NCI-H526 treated with DMSO at 0.1 percent for 48 hours (cell line): ENCODE data around the gene SETD1A.
"Not testable (repeated sequence)": the region's sequence is repeated elsewhere in the genome, so short reads cannot be mapped to it uniquely, and the experiment has no call there.

Experiments
- DNase-seq: peaks from one replicate; lab custom pipeline; 2025; lab: John Stamatoyannopoulos, UW

The SETD1A gene

GRCh38 chr16:30998852-30999761 lies 41.6 kb downstream of the SETD1A start:
- no peak for DNase-seq

- no peak for DNase-seq
Observed at GRCh38 chr16:31000671-31001382, 43.3 kb downstream of the SETD1A start.

GRCh38 chr16:31001507-31002249 lies 44.1 kb downstream of the SETD1A start:
- no peak for DNase-seq

- DNase-seq: no peak
Observed at GRCh38 chr16:31002250-31002700, 44.7 kb downstream of the SETD1A start.

GRCh38 chr16:31002862-31003341 lies 45.3 kb downstream of the SETD1A start:
- no peak for DNase-seq

GRCh38 chr16:31003744-31004143 lies 46.2 kb downstream of the SETD1A start:
- DNase-seq: no peak

GRCh38 chr16:31004658-31005057 lies 47.1 kb downstream of the SETD1A start:
- DNase-seq: no peak

GRCh38 chr16:31005350-31006085 lies 48.0 kb downstream of the SETD1A start:
- no peak for DNase-seq

GRCh38 chr16:31006086-31006385 lies 48.5 kb downstream of the SETD1A start:
- DNase-seq: no peak

GRCh38 chr16:31006589-31006988 lies 49.0 kb downstream of the SETD1A start:
- DNase-seq: no peak

- DNase-seq: no peak
Observed at GRCh38 chr16:31007684-31008083, 50.1 kb downstream of the SETD1A start.

GRCh38 chr16:31008149-31008548 lies 50.6 kb downstream of the SETD1A start:
- DNase-seq: no peak

GRCh38 chr16:31008551-31008950 lies 51.0 kb downstream of the SETD1A start:
- no peak for DNase-seq

- DNase-seq: no peak
Observed at GRCh38 chr16:31009120-31009519, 51.6 kb downstream of the SETD1A start.

GRCh38 chr16:31009894-31010584 lies 52.5 kb downstream of the SETD1A start:
- no peak for DNase-seq

GRCh38 chr16:31010585-31011325 lies 53.2 kb downstream of the SETD1A start, which contains the start of gene STX1B:
TSS of gene STX1B (minus strand) at chr16:31010638. CDS start at chr16:31010396, 242 bp downstream.
- DNase-seq: no peak

- not testable (repeated sequence) for DNase-seq
Observed at GRCh38 chr16:31011815-31012214, 54.3 kb downstream of the SETD1A start.

- not testable (repeated sequence) for DNase-seq
Observed at GRCh38 chr16:31013292-31013691, 55.7 kb downstream of the SETD1A start.

- no peak for DNase-seq
Observed at GRCh38 chr16:31016018-31016417, 58.5 kb downstream of the SETD1A start.

GRCh38 chr16:31017756-31018155 lies 60.2 kb downstream of the SETD1A start:
- DNase-seq: not testable (repeated sequence)
